Dermis blood vessel endothelial cell (primary cell): ENCODE measurements around the gene PRUNE2. TPM values are rescaled to one million over a fixed set of nuclear protein-coding genes. Genes with fewer than 3 reads are reported as not detected.
A peak's percentile ranks its signal among the peaks of the same experiment; 100 is the strongest.
"Not testable (repeated sequence)": the region's sequence is repeated elsewhere in the genome, so short reads cannot be mapped to it uniquely, and the experiment has no call there.

Experiments
- DNase-seq: peaks from one replicate; pipeline ENCODE4 v3.0.0; 2010
- total RNA-seq: library from RNA; depleted of rRNA; stranded (reverse); fragments of >200 nt; gene quantifications from 2 replicates; pipeline ENCODE4 v1.2.3, GENCODE V29; 2014

The PRUNE2 gene
- total RNA-seq, 1 donor from 2014 or later: 7.8 TPM

GRCh38 chr9:76793784-76794431 lies 112.0 kb downstream of the PRUNE2 start:
- DNase-seq: no peak

- DNase-seq: no peak
Measured at GRCh38 chr9:76789840-76790239, 116.1 kb downstream of the PRUNE2 start.

GRCh38 chr9:76787677-76788076 lies 118.2 kb downstream of the PRUNE2 start:
- no peak for DNase-seq

GRCh38 chr9:76785501-76785900 lies 120.4 kb downstream of the PRUNE2 start:
- DNase-seq: no peak

GRCh38 chr9:76784881-76785280 lies 121.0 kb downstream of the PRUNE2 start:
- DNase-seq: no peak

GRCh38 chr9:76772686-76773445 lies 133.0 kb downstream of the PRUNE2 start:
- DNase-seq: no peak

GRCh38 chr9:76766126-76766525 lies 139.8 kb downstream of the PRUNE2 start:
- DNase-seq: no peak

GRCh38 chr9:76764138-76764537 lies 141.8 kb downstream of the PRUNE2 start, which contains the start of gene PCA3:
Gene PCA3 (plus strand): TSS chr9:76764438.
- no peak for DNase-seq

- DNase-seq: peak; percentile 29
Measured at GRCh38 chr9:76761448-76761847, 144.5 kb downstream of the PRUNE2 start.

GRCh38 chr9:76759732-76760131 lies 146.2 kb downstream of the PRUNE2 start:
- no peak for DNase-seq

- no peak for DNase-seq
Measured at GRCh38 chr9:76758476-76758875, 147.4 kb downstream of the PRUNE2 start.

- no peak for DNase-seq
Measured at GRCh38 chr9:76756941-76757673, 148.8 kb downstream of the PRUNE2 start.

GRCh38 chr9:76756268-76756640 lies 149.7 kb downstream of the PRUNE2 start:
- no peak for DNase-seq

- no peak for DNase-seq
Measured at GRCh38 chr9:76751001-76751400, 154.9 kb downstream of the PRUNE2 start.

- no peak for DNase-seq
Measured at GRCh38 chr9:76744336-76744735, 161.6 kb downstream of the PRUNE2 start.

- DNase-seq: no peak
Measured at GRCh38 chr9:76743931-76744330, 162.0 kb downstream of the PRUNE2 start.

- not testable (repeated sequence) for DNase-seq
Measured at GRCh38 chr9:76742890-76743289, 163.0 kb downstream of the PRUNE2 start.

- DNase-seq: no peak
Measured at GRCh38 chr9:76741524-76741923, 164.4 kb downstream of the PRUNE2 start.

- DNase-seq: no peak
Measured at GRCh38 chr9:76738402-76738801, 167.5 kb downstream of the PRUNE2 start.

GRCh38 chr9:76737154-76737902 lies 168.6 kb downstream of the PRUNE2 start:
- DNase-seq: no peak

- no peak for DNase-seq
Measured at GRCh38 chr9:76734716-76735115, 171.2 kb downstream of the PRUNE2 start.

- no peak for DNase-seq
Measured at GRCh38 chr9:76733096-76733495, 172.8 kb downstream of the PRUNE2 start.
